HEK293 (cell line): ENCODE data around the gene PGM2.

Experiments
- ZBTB10 ChIP-seq: fragments of 450-650 bp; formaldehyde crosslinking; IDR thresholded peaks from 2 replicates; pipeline ENCODE4 v1.5.1; 2016; ENCODE audit warnings: missing biosample characterization, missing genetic modification characterization
- TF ChIP-seq, protein P1 (sequence below): fragments of 450-650 bp; formaldehyde crosslinking; IDR thresholded peaks from 2 replicates; pipeline ENCODE4 v1.5.1; 2016; ENCODE audit warnings: missing biosample characterization, missing genetic modification characterization

GRCh38 chr4:37802068-37802666 is 24.3 kb upstream of the PGM2 start:
- no peak for TF ChIP-seq ZBTB10 (tag by site-specific recombination)
- TF ChIP-seq, protein P1, sequence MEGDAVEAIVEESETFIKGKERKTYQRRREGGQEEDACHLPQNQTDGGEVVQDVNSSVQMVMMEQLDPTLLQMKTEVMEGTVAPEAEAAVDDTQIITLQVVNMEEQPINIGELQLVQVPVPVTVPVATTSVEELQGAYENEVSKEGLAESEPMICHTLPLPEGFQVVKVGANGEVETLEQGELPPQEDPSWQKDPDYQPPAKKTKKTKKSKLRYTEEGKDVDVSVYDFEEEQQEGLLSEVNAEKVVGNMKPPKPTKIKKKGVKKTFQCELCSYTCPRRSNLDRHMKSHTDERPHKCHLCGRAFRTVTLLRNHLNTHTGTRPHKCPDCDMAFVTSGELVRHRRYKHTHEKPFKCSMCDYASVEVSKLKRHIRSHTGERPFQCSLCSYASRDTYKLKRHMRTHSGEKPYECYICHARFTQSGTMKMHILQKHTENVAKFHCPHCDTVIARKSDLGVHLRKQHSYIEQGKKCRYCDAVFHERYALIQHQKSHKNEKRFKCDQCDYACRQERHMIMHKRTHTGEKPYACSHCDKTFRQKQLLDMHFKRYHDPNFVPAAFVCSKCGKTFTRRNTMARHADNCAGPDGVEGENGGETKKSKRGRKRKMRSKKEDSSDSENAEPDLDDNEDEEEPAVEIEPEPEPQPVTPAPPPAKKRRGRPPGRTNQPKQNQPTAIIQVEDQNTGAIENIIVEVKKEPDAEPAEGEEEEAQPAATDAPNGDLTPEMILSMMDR (tag by site-specific recombination) = peak; percentile 57; the same call in 1 of the 2 replicates
